NCI-H2227 treated with DMSO at 0.1 percent for 48 hours (cell line): ENCODE results near the gene CCSAP.
"Not testable (repeated sequence)": the region's sequence is repeated elsewhere in the genome, so short reads cannot be mapped to it uniquely, and the experiment has no call there.

Experiments used
- DNase-seq: peaks from one replicate; lab custom pipeline; 2025; lab: John Stamatoyannopoulos, UW

The CCSAP gene, protein sequence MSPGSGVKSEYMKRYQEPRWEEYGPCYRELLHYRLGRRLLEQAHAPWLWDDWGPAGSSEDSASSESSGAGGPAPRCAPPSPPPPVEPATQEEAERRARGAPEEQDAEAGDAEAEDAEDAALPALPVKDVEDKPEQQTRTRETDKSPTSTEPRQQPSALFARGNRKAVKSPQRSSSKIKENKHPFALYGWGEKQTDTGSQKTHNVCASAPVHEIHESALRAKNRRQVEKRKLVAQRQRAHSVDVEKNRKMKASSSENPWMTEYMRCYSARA

DNA sequence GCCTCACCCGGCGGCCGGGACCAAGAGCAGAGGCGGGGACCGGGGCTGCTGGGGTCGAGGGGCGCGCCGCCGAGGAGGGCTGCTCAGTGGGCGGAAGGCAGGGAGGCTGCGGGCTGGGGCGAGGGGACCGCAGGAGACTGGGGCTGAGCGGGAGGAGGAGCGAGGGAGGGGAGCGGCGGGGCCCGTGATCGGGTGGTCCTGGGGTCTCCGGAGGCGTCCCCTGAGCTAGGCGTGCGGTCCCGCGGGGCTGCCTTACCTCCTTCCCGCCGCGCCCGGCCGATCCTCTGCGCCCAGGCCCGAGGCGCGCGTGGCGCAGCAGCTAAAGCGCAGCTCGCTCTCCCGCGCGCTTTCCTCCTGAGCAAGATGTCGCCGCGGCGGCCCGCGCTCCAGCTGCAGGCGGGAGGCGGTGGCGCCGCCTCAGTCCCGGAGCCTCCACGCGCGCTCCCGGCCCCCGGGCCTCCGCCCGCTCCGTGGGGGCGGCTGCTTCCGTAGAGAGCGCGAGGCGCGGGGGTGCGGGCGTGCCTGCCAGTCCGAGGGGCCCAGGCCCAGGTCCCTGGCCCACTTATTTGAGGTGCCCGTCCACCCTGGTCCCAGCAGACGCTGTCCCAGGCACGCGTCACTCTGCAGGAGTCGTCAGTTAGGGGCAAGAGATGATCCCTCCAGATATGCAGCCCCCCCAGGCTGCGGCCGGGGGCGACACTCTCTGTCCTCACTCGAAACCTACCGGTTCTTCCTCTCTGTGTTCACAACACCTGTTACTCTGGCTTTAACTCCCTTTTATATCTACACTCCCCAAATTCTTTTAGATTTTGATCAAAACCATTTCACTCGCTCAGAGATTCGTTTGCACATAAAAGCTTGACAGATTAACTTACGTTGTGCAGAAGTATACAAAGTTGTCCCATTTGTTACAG lies at the start of gene CCSAP:
Gene CCSAP (minus strand): TSS at position 392 of the 914 bp plus-strand sequence. CDS start 582 bp downstream, outside the sequence.
- DNase-seq = peak; percentile 81

DNA sequence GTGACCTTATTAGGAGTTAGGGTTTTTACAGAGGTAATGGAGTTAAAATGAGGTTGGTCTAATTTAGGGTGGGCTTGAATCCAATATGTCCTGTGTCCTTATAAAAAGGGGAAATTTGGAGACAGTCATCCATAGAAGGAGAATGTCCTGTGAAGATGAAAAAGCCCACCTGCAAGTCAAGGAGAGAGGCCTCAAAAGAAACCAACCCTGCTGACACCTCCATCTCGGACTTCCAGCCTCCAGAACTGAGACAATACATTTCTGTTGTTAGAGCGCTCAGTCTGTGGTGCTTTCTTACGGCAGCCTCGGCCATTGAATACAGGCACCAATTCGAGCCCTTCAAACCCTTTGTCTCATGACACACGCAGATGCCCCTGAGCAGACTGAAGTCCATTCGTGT lies 47.3 kb upstream of the CCSAP start:
- no peak for DNase-seq

DNA sequence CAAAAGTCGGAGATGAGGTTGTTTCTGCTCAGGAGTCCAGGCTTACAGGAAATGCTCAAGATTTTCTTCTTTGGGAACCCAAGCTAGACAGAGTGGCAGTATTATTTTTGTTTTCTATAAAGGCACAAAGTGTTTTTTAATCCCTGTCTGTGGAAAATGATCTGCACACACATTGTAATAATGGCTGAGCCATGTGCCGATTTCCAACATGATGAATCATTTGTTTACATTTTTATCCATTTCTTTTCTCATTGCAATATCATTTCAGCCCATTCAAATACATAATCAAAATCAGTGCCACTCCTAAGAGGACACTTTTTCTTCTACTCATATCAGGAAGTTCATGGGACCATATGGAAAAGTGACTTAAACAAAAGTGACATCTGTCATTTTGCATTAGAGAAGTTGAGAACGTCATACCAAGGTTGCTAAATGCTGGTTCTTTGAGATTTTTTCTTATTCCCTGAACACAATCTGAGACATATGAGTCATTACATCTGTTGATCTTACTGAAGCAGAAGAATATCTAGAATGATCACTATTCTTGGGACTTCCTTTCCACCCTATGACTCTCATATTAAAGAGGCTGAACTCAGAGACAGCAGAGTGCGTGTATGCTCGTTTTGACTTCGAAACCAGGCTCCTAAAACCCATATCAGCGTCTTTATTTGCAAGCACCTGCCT lies 46.2 kb upstream of the CCSAP start:
- DNase-seq = no peak

DNA sequence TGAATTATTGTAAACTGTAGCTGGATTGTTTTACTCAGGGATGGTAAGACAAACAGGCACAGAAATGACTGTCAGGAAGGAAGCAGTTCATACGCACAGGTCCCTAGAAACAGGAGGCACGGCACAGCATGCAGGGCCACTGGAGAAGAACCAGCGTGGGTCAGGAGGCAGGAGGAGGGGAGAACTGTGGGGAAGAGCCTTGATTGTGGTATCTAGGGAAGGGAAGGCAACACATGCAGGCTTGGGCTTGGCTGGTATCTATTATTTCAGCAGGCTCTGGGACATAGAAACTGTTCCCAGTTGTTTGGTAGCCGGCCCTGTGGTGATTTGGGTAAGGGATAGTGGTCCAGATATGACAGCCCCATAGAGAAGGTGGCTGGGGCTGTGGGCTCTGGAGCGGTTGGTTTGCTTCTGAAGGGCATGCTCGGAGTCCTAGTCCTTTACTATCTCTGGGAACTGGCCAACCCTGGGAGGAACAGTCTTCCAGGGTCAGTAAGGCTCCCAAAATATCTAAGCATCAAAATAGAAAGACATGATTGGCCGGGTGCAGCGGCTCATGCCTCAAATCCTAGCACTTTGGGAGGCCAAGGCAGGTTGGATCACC lies 43.1 kb upstream of the CCSAP start:
- no peak for DNase-seq

DNA sequence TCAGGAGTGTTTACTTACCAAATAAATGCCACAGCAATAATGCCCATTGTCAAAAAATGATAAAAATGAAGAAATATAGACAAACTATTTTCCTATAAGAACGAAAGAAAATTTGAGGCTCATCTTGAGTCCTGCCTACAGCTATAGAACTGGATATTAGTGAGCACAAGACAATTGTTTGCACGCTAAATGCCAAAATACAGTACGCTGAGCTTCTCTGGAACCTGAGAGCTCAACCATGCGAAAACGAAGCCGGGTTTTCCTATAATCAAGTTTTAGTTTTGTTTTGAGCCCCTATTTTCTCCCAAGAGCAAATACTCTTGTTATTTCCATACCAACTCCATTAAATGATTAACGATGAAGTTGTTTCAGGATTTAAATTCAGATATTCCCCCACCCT lies 42.0 kb upstream of the CCSAP start:
- DNase-seq = no peak

DNA sequence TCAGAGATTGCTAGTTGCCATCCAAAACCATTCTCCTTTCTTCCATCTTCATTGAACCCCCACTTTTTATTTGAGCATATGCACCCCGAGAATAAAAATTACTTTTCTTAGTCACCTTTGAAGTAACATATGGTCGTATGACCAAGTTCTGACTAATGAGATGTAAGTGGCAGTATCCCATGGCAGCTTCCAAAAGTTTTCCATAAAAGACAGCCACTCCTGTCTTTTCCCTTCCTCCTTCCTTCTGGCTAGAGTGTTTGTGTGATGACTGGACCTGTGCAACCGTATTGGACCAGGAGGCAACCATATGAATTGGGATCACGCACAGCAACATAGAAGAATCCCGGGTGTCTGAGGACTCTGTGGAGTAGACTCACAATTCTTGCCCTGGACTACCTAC lies 41.1 kb upstream of the CCSAP start:
- DNase-seq = no peak

DNA sequence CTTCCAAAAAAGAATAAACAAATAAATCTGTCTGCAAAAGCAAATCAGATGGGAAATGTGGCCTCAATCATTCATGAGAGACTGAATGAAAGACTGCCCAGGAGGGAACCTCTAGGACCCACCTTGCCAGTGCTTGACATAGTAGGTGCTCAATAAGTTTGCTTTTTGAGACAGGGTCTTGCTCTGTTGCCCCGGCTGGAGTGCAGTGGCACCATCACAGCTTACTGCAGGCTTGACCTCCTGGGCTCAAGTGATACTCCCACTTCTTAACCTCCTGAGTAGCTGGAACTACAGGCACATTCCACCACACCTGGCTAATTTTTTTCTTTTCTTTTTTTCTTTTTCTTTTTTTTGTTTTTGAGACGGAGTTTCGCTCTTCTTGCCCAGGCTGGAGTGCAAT lies 40.3 kb upstream of the CCSAP start:
- DNase-seq = no peak

DNA sequence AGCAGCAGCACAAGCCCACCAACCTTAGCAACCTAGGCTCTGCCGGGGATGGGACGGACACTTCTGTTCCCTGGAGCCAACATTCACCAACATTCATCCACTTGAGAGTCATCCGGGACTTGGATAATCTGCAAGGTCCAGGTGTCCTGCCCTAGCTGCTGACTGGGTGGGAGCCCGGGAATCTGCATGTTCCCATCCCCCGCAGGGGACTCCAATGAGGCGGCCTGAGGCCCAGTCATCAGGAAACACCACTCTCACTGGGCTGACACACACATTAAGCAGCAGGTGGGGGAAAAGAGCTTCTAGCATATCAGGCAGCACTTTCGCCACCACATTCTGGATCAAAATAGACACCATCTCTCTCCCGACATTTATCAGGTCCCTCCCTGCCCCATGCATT lies 38.4 kb upstream of the CCSAP start:
- DNase-seq = no peak

DNA sequence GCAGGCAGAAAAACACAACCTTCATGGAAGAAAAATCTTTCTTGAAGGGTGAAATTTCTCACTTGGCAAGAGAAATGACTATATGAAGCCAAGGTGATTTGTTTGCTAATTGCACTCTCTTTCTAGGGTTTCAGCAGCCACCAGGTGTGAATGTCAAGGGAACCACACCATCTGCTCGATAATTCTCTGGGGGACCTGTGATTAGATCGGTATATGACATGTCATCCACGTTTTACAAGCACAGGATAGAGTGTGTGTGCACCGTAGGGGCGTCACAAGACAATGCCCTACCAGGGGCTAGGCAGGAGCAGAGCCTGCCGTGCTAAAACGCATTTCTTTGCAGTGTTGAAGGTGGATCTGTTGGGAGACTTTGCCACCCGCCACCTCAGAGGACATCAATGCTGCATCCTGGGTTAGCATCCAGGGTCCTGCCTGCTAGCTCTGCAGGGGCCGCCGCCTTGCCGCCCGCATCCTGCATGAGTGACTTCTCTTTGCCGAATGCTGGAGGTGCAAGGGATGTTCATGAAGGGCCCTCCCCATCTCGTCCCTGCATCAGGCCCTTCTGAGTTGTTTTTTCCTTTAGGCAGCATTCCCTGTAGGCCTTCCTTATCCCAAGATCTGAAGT lies 37.8 kb upstream of the CCSAP start:
- DNase-seq = no peak

DNA sequence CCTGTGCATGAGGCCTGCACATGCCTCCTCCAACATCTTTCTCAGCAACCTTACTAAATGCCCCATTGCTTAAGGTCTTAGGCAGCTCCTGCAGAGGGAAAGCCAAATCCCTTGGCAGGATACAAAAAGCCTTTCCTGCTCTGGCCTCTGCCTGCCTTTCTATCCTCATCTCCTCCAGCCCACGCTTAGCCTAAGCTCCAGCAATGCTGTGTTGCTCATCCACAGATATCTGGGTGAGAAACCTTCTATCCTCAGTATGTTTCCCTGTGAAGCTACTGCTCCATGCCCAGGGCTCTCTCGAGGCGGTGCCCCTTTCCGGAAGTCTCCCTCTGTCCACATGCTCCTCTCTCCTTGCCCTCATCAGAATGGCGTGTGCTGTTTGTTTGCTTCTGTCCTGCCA lies 37.0 kb upstream of the CCSAP start:
- no peak for DNase-seq

DNA sequence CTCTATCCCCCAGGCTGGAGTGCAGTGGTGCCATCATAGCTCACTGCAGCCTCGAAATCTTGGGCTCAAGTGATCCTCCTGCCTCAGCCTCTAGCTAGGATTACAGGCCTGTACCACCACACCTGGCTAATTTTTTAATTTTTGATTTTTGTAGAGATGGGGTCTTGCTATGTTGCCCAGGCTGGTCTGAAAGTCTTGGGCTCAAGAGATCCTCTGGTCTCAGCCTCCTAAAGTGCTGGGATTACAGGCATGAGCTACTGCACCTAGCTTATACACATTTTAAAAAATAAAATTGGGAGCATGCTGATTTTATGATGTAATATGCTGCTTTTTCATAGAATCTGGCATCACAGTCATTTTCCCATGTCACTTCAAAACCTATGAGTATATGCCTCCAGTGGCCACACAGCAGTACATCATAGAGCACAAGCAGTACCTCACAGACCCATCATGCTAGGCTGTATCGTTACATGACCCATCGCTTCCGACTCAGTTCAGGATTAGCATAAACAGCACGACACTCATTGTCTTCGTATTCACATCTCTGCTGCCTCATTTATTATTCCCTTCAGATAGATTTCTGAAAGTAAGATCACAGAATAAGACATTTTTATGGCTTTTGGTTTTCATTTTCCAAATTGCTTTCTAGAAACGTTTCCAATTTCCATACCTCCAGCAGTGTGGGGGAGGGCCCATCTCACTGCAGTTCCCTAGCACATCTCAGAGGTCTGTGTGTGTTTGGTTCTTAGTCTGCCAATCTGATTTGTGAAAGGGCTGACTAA lies 35.9 kb upstream of the CCSAP start:
- DNase-seq = peak; percentile 4

DNA sequence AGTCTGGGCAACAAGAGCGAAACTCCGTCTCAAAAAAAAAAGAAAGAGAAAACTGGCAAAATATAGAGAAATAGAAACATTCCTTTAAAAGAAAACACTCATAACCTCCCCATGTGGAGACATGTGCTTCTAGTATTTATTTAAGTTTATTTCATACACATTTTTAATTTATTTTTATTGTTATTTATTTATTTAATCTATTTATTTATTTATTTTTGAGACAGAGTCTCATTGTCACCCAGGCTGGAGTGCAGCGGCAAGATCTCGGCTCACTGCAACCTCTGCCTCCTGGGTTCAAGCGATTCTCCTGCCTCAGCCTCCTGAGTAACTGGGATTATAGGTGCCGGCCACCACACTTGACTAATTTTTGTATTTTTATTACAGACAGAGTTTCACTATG lies 35.2 kb upstream of the CCSAP start:
- DNase-seq = not testable (repeated sequence)

DNA sequence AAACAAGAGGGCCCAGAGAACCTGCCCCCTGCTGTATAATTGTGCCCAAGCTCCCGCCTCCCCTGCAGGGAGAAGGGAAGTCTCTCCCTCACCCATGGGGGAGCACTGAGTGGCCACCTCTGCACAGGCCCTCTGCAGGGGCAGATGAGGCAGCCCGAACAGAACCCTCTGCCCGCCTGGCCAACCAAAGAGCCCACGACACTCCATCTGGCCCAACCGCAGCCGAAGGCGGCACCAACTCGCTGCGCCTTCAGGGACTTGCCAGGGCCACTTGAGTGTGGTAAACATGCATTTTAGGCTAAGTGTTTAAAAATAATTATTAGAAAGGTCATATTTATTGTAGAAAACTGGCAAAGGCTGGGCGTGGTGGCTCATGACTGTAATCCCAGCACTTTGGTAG lies 34.6 kb upstream of the CCSAP start:
- no peak for DNase-seq

DNA sequence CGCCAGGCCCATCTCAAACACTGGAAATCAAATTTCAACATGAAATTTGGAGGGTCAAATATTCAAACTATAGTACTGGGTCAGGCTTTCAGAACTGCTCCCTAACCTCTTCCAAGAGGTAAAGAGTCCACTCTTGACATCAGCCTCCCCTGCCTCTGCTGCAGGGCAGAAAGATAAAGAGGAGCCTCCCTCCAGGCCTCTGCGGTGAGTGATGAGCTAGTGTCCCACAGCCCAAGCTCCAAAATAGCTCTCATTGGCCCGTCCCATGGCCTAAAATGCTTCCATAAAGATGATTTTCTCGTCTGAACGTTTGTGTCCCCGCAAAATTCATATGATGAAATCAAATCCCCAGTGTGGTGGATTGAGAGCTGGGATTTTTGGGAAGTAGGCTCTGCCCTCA lies 33.7 kb upstream of the CCSAP start:
- no peak for DNase-seq

DNA sequence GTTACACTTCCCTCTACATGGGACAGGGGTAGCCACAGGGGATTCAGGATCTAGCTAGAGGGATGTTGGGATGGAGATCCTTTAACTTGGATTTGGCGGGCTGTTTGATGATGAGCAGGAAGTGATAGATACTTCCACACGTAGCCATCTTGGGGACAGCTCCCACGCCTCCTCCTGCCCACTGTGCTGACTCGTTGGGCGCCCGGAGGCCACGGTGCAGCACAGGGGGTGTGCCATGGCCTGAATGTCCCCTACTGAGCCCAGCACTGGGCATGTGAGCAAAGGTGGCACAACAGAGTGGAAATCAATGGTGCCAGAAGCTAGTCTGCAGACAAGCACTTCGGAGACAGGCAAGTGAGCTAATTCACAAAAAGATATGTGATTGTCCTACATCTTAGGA lies 31.6 kb upstream of the CCSAP start:
- DNase-seq = no peak

DNA sequence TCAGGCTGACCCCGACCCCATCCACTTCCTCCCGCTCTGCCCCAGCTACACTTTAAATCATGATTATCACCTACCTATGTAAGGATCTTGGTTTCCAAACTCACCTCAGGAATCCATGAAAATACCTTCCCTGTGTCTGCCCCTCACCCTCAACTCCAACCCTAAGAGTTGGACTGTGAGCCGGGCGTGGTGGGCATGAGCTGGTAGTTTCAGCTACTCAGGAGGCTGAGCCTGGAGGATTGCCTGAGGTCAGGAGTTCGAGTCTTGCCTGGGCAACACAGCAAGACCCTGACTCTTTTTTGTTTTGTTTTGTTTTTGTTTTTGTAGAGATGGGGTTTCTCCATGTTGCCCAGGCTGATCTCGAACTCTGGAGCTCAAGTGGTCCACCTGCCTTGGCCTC lies 30.5 kb upstream of the CCSAP start:
- DNase-seq = no peak

DNA sequence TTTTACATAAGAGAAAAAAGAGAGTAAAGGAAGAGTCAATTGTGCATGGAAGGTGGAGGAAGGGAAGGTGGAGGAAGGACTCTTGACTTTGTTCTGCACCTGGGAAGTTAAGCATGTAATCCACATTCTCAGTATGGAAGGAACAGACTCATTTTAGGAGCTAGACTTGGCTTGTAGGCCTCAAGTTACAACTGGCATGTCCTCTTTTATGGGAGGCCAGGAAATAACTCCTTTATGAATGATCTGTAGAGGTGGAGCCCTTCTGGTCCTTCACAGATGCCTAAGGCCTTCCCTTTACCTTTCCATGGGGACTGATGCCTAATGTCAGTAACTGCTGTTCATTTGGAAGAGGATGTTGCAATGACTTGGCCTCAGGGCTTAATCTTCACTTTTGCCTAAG lies 29.4 kb upstream of the CCSAP start:
- no peak for DNase-seq

DNA sequence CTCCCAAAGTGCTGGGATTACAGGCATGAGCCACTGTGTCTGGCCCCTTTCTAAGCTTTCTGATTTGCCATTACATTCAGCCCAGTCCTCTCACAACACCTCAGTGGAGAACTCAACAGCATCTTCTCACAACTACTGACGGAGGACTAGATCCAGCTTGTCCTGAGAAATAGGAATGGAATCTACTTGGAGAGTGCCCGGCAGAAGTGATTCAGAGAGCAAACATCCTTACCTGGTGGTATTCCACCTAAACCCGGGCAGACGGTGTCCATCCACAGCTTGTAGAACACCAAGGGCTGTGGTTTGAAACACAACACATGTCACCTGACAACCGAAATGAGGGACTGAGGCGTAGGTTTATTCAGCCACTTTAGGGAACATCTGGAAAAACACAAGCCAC lies 28.8 kb upstream of the CCSAP start:
- no peak for DNase-seq

DNA sequence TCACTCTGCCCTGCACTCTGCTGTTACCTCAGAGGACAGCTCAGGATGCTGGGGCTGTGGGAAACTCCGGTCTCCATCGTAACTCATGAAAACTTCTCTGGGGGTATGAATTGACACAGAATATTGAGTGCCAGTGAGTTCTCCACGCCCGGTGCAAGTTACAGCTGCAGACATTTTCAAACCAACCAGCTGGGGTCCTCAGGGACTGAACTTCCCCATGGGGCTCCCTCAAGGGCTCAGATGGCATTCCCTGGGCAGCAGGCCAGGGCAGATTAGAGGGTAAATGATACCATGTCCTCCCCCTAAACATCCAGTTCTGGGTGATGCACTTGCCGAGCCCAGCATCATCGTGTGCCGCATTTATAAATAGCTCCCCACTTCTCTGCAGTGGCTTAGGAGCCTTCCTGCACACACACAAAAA lies 27.8 kb upstream of the CCSAP start:
- DNase-seq = peak; percentile 44

DNA sequence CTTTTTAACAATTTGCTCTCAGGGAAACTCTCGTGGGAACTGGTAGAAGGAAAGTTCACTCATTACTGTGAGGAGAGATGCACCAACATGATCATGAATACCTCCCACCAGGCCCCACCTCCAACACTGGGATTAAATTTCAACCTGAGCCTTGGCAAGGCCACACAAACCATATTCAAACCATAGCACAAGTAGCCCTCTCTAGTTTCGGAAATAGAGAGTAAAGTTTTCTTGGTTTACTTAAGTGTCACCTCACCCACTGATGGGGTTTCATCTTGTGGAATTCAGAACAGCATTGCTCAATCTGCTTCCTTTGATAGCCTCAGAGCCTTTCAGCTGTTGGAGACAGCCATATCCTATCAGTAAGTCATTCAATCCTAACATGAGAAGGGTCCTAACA lies 25.5 kb upstream of the CCSAP start:
- no peak for DNase-seq

DNA sequence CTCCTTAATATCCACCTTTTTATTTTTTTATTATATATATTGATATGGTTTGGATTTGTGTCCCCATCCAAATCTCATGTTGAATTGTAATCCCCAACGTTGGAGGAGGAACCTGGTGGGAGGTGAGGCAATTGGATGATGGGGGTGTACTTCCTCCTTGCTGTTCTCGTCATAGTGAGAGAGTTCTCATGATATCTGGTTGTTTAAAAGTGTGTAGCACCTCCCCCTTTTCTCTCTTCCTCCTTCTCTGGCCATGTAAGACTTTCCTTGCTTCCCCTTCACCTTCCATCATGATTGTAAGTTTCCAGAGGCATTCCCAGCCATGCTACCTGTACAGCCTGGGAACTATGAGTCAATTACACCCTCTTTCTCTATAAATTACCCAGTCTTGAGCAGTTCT lies 22.7 kb upstream of the CCSAP start:
- DNase-seq = no peak
